Karpas-422 (cell line): ENCODE results near the gene KIF25. TPM values are rescaled to one million over a fixed set of nuclear protein-coding genes. Genes with fewer than 3 reads are reported as not detected.

Experiments
- DNase-seq: peaks from one replicate; pipeline ENCODE4 v3.0.0-alpha.2; 2015
- H2AFZ ChIP-seq: fragments of 200-600 bp; sonication (generic); 2 replicates; pipeline ENCODE4 v1.6.1; 2014; ENCODE audit warnings: antibody characterized with exemption, low read length, mixed read lengths
- H3K27ac ChIP-seq: fragments of 200-600 bp; sonication (generic); 2 replicates; pipeline ENCODE4 v1.5.1; 2014; ENCODE audit warnings: mild to moderate bottlenecking, low read length, moderate library complexity
- H3K27me3 ChIP-seq: fragments of 200-600 bp; sonication (generic); 2 replicates; pipeline ENCODE4 v1.6.1; 2014; ENCODE audit warnings: low read length, mixed read lengths
- H3K36me3 ChIP-seq: fragments of 200-600 bp; sonication (generic); 2 replicates; pipeline ENCODE4 v1.6.1; 2014; ENCODE audit warnings: low read length, mixed read lengths; ENCODE audit not compliant: insufficient read depth
- H3K4me1 ChIP-seq: fragments of 200-600 bp; sonication (generic); 2 replicates; pipeline ENCODE4 v1.6.1; 2014; ENCODE audit warnings: mild to moderate bottlenecking, low read length, mixed read lengths
- H3K4me2 ChIP-seq: fragments of 200-600 bp; sonication (generic); 2 replicates; pipeline ENCODE4 v1.6.1; 2014; ENCODE audit warnings: low read length, low read depth, mild to moderate bottlenecking; ENCODE audit not compliant: poor library complexity, severe bottlenecking
- H3K4me3 ChIP-seq: fragments of 200-600 bp; sonication (generic); 2 replicates; pipeline ENCODE4 v1.5.1; 2014; ENCODE audit warnings: mild to moderate bottlenecking, antibody characterized with exemption, low read length, mixed read lengths
- H3K79me2 ChIP-seq: fragments of 200-600 bp; sonication (generic); 2 replicates; pipeline ENCODE4 v1.6.1; 2014; ENCODE audit warnings: mild to moderate bottlenecking, low read length, mixed read lengths
- H3K9ac ChIP-seq: fragments of 200-600 bp; sonication (generic); 2 replicates; pipeline ENCODE4 v1.6.0; 2014; ENCODE audit warnings: low read length
- H3K9me2 ChIP-seq: fragments of 200-600 bp; sonication (generic), shearing (Covaris generic); replicated peaks from 2 replicates; pipeline ENCODE4 v1.6.0; 2014; ENCODE audit warnings: mild to moderate bottlenecking, low read length, moderate library complexity; ENCODE audit not compliant: insufficient read depth
- H3K9me3 ChIP-seq: fragments of 300-700, 200-600 bp; sonication (generic); 2 replicates; pipeline ENCODE4 v1.6.1; 2014; ENCODE audit warnings: low read length, mixed read lengths
- H4K20me1 ChIP-seq: fragments of 200-600 bp; sonication (generic); 2 replicates; pipeline ENCODE4 v1.6.1; 2014; ENCODE audit warnings: mild to moderate bottlenecking, antibody characterized with exemption, low read length, low read depth; ENCODE audit not compliant: insufficient read depth
- total RNA-seq: library from RNA; depleted of rRNA; stranded (reverse); fragments of >200 nt; shearing (Covaris generic); gene quantifications from 2 replicates; pipeline ENCODE4 v1.2.3, GENCODE V29; 2014; ENCODE audit warnings: low replicate concordance

Gene KIF25
- total RNA-seq, 1 experiment from 2014 or later = not detected

DNA sequence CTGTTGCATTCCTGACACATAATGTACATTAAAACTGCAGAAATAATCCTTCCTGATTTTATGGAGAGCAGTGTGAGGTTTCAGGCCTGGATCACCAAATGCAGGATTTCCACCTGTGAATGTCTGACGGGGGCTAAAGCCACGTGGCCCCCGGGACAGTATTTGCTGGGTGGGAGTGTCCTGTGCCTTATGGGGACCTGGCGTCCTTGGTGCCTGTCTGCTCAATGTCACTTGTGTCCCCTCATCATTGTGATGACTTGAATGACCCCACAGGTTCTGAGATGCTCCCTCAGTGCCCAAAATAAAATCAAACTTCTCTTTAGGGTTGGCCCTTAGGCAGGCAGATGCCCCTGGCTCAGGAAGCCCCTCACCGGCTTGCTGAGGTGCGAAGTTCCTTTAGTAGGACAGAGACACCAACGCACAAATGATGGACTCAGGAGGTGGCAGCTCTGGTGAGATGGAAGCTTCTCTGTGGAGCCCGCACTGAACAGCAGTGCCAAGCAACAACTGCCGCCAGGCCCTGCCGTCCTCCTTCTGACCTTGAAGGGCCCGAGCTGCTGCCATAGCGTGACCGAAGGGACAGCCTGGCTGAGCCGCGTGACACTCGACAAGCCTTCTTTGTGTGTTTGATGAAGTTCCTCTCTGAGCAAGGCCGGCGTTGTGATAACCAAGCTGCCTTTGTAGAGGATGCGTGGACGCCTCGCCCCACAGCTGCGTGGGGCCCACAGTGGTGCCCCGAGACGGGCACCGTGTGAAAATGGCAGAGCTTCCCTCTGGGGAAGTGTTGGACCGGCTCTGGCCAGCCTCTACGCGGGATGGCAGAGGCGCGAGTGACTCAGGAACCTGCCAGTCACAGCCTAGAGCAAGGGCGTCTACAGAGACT lies 50.6 kb downstream of the KIF25 start:
- no peaks in the 10 kb centered on the region for H3K79me2 ChIP-seq
- H3K36me3 ChIP-seq = no peaks in the 10 kb centered on the region
- no peak overlapping the region for H3K4me2 ChIP-seq
- H3K27me3 ChIP-seq = no peaks in the 10 kb centered on the region
- DNase-seq = no peak
- no peaks in the 10 kb centered on the region for H4K20me1 ChIP-seq
- no peak overlapping the region for H2AFZ ChIP-seq
- no peak overlapping the region for H3K27ac ChIP-seq
- no peak overlapping the region for H3K9ac ChIP-seq
- H3K9me2 ChIP-seq = no peaks in the 10 kb centered on the region
- H3K4me3 ChIP-seq = no peak overlapping the region
- no peaks in the 10 kb centered on the region for H3K9me3 ChIP-seq
- H3K4me1 ChIP-seq = no peaks in the 10 kb centered on the region

DNA sequence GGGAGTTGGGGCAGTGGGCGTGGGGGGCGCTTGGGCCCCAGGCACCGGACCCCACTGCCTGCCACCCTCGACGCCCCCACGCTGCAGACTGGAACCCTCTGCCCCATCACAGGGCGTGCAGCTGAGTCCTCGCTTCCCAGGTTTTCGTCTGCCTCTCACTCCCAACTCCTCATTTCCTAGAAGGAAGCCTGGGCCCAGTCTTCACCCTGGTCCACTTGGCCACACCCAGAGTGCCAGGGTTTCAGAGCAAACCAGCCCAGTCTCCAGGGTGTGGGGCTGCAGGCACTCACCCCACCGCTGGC lies 51.2 kb downstream of the KIF25 start:
- no peak overlapping the region for H3K9ac ChIP-seq
- H3K9me2 ChIP-seq = no peaks in the 10 kb centered on the region
- H3K27me3 ChIP-seq = no peaks in the 10 kb centered on the region
- H3K9me3 ChIP-seq = no peaks in the 10 kb centered on the region
- H4K20me1 ChIP-seq = no peaks in the 10 kb centered on the region
- H3K4me3 ChIP-seq = no peak overlapping the region
- H3K4me1 ChIP-seq = no peaks in the 10 kb centered on the region
- H2AFZ ChIP-seq = no peak overlapping the region
- no peak for DNase-seq
- no peak overlapping the region for H3K4me2 ChIP-seq
- no peak overlapping the region for H3K27ac ChIP-seq
- no peaks in the 10 kb centered on the region for H3K36me3 ChIP-seq
- no peaks in the 10 kb centered on the region for H3K79me2 ChIP-seq

DNA sequence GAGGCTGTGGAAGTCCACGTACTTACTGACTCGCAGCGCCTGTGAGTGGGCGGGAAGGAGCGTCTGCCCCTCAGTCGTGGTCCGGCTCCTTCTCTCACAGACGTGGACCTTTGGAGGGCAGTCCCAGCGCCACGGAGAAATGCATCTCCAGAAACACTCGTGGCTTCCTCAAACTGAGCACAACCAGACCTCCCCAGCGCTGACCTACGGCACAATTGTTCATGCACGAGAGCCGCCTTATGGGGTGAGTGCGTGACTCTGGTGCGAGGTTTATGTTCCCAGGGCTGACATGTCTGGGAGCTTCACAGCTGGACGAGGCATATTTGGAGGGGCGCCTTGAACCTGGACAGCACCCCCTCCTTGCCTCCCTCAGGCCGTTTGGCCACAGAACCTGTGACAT lies 51.8 kb downstream of the KIF25 start:
- Histone ChIP-seq H3K9ac (no peak overlapping the region), H3K4me2 (no peak overlapping the region), H2AFZ (no peak overlapping the region), H3K27ac (no peak overlapping the region), H3K79me2 (no peaks in the 10 kb centered on the region), H3K27me3 (no peaks in the 10 kb centered on the region), H4K20me1 (no peaks in the 10 kb centered on the region), H3K9me2 (no peaks in the 10 kb centered on the region), H3K36me3 (no peaks in the 10 kb centered on the region), H3K4me1 (no peaks in the 10 kb centered on the region), H3K9me3 (no peaks in the 10 kb centered on the region), H3K4me3 (no peak overlapping the region)
- DNase-seq = no peak

DNA sequence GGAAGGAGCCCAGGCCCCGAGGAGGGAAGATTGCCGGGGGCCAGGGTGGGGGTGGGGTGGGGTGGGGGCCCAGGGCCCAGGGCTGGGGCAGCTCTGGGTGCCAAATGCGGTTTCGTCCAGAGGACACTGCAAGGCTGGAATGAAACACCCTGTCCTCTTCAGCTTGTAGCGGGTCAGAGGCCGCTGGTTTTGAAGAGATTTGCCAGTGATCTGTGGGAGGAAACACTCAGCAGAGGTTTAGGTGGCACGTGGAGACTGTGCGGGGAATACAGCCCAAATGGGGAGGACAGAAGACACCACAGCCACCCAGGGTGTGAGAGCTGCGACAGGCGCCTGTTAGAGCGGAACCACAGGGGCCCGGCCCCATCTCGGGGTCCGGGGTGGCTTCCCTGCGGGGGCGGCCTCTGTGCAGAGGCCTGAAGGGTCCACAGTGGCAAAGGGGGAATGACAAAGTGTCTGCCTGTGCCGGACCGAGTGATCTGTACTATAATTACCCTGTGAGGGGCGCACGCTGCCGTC lies 52.3 kb downstream of the KIF25 start:
- H3K9me2 ChIP-seq = no peaks in the 10 kb centered on the region
- no peaks in the 10 kb centered on the region for H3K79me2 ChIP-seq
- H2AFZ ChIP-seq = no peak overlapping the region
- DNase-seq = no peak
- H3K4me2 ChIP-seq = no peak overlapping the region
- H4K20me1 ChIP-seq = no peaks in the 10 kb centered on the region
- H3K27ac ChIP-seq = no peak overlapping the region
- H3K9me3 ChIP-seq = no peaks in the 10 kb centered on the region
- no peaks in the 10 kb centered on the region for H3K27me3 ChIP-seq
- H3K36me3 ChIP-seq = no peaks in the 10 kb centered on the region
- H3K4me3 ChIP-seq = no peak overlapping the region
- H3K4me1 ChIP-seq = no peaks in the 10 kb centered on the region
- H3K9ac ChIP-seq = no peak overlapping the region

DNA sequence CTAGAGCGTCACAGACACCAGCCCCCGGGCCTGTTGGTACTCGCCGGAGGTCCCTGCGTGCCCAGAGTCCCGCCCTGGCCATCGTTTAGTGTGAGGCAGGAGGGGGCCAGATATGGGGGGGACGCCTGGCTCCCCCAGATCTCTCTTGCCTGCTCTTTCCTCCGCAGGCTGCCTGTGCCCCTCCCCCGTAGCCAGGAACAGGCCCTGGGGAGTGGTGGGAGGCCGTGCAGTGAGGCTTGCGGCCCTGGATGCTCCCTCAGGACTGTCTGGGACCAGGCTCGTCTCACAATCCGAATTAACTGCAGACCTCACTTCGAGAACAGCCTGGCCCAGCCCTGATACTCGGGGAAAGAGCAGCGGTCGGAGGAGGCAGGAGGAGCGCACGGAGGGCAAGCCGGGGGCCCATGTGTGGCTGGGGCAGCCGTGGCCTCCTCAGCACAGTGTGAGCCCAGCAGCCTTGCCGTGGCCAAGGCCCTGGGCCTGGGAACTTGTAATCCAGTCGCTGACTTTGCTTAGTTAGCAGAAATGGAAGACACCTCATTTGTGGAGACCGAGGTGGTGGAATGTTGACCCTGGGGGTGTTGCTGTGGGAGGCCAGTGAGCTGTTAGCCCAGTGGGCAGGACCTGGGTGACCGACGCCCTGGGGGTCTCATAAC lies 52.9 kb downstream of the KIF25 start:
- no peaks in the 10 kb centered on the region for H3K9me3 ChIP-seq
- H3K27me3 ChIP-seq = no peaks in the 10 kb centered on the region
- no peaks in the 10 kb centered on the region for H3K79me2 ChIP-seq
- H4K20me1 ChIP-seq = no peaks in the 10 kb centered on the region
- H3K27ac ChIP-seq = no peak overlapping the region
- no peaks in the 10 kb centered on the region for H3K4me1 ChIP-seq
- no peak overlapping the region for H3K4me3 ChIP-seq
- no peak overlapping the region for H2AFZ ChIP-seq
- H3K4me2 ChIP-seq = no peak overlapping the region
- no peaks in the 10 kb centered on the region for H3K36me3 ChIP-seq
- no peak overlapping the region for H3K9ac ChIP-seq
- DNase-seq = no peak
- no peaks in the 10 kb centered on the region for H3K9me2 ChIP-seq

DNA sequence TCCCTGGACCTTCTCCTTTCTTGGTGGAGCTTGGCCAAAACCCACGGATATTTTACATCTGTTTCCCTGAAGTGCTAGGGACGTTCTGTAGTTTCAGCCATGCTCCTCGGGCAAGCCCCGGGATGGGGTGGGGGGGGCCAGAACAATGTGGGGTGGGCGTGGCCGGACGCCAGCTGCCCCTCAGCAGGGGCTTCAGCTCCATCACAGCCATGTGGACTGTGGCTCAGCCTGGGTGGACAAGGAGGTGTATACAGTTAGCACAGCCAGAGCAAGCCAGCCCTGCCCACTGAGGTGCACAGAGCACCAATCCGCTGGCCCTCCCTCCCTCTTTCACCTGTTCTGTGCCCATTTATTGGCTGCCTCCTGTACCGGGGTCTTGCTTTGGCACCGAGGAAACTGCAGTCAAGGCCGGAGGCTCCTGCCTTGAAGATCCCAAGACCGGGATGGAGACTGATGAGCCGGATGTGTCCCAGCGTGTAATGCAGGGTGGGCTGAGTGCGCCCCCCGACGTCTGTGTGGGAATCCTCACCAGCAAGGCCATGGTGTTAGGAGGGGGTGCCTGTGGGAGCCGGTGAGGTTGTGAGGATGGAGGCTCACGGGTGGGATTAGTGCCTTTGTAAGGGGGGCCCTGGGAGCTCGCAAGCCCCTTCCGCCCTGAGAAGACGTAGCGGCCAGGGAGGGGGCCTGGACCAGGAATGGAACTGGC lies 53.6 kb downstream of the KIF25 start:
- Histone ChIP-seq H3K4me2 (no peak overlapping the region), H3K9me2 (no peaks in the 10 kb centered on the region), H3K79me2 (no peaks in the 10 kb centered on the region), H3K27me3 (no peaks in the 10 kb centered on the region), H3K9ac (no peak overlapping the region), H3K4me1 (no peaks in the 10 kb centered on the region), H3K27ac (no peak overlapping the region), H3K36me3 (no peaks in the 10 kb centered on the region), H3K4me3 (no peak overlapping the region), H4K20me1 (no peaks in the 10 kb centered on the region), H2AFZ (no peak overlapping the region), H3K9me3 (no peaks in the 10 kb centered on the region)
- no peak for DNase-seq

DNA sequence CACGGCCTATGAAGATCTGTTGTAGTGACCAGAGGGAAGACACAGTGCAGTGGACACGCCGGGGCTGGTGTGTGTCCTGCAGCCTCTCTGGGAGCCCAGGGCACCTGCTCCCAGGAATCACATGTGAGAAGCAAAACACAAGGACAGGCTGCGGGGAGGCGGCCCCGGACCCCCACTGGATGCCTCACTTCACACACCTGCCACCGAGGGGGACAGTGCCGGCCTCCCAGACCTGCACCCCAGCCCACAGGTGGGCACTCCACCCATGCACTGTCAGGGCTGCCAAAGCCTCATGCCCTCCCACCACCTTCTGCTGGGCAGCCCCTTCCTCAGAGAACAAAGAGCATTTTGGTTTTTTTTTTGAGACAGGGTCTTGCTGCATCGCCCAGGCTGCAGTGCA lies 54.2 kb downstream of the KIF25 start:
- no peak overlapping the region for H3K9ac ChIP-seq
- H3K9me2 ChIP-seq = no peaks in the 10 kb centered on the region
- no peak for DNase-seq

DNA sequence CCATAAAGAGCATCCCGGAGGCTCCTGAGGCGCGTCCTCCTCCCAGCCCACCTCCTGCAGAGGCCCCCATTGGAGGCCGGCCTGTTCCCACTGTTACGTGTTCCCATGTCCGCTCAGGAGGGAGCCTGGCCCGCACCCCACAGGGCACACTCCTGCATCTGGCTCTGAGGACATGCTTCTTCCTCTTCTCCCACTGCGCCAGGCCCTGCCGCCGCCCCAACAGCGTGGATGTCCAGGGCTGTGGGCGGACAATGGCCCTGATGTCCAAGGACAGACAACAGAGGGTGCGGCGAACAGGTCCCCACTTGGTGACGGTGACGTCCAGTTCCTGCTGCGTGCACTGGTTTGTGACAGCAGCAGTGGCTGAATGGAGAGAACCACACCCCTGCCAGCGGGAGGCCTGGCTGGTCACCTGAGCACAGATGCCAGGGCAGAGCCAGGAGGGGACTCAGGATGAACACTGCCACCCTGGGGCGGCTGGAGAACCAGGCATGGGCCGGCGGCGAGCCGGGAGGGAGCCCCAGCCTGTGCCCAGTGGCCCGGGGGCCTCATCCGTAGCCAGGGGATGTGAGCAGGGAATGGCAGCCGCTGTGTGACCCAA lies 54.9 kb downstream of the KIF25 start:
- Histone ChIP-seq H3K4me1 (no peaks in the 10 kb centered on the region), H2AFZ (no peak overlapping the region), H3K36me3 (no peaks in the 10 kb centered on the region), H3K27ac (no peak overlapping the region), H3K79me2 (no peaks in the 10 kb centered on the region), H3K4me2 (no peak overlapping the region), H3K27me3 (no peaks in the 10 kb centered on the region), H3K4me3 (no peak overlapping the region), H3K9me3 (no peaks in the 10 kb centered on the region), H4K20me1 (0 out of 2 replicates have a peak, but pooled peaks cover 2% of the 10 kb centered on the region), H3K9me2 (no peaks in the 10 kb centered on the region), H3K9ac (no peak overlapping the region)
- DNase-seq = no peak

More for the DNA sequence above, 54.2 kb downstream of the KIF25 start:
- Histone ChIP-seq H3K4me2 (no peak overlapping the region), H3K4me1 (no peaks in the 10 kb centered on the region), H3K79me2 (no peaks in the 10 kb centered on the region), H3K27ac (no peak overlapping the region), H3K36me3 (no peaks in the 10 kb centered on the region), H4K20me1 (0 out of 2 replicates have a peak, but pooled peaks cover 2% of the 10 kb centered on the region), H3K27me3 (no peaks in the 10 kb centered on the region), H3K9me3 (no peaks in the 10 kb centered on the region), H3K4me3 (no peak overlapping the region), H2AFZ (no peak overlapping the region)
